Measurements from ENCODE around the gene BUB3.

Gene BUB3

GRCh38 chr10:123129618-123130271 lies 24.5 kb upstream of the BUB3 start:
- TF ChIP-seq TAF1 (IDR thresholded peaks at IDR 0.05; ENCODE audit: borderline replicate concordance, insufficient read depth, low read length) (no peak), FOXP2 (optimal IDR thresholded peaks at IDR 0.05; ENCODE audit: borderline replicate concordance, extremely low read depth, extremely low read length, insufficient read depth) (no peak), SIN3A (IDR thresholded peaks at IDR 0.05; ENCODE audit: borderline replicate concordance, insufficient read depth, low read length) (no peak), POLR2AphosphoS5 (IDR thresholded peaks at IDR 0.05; ENCODE audit: low read depth, low read length) (no peak)
- TF ChIP-seq, protein P1, sequence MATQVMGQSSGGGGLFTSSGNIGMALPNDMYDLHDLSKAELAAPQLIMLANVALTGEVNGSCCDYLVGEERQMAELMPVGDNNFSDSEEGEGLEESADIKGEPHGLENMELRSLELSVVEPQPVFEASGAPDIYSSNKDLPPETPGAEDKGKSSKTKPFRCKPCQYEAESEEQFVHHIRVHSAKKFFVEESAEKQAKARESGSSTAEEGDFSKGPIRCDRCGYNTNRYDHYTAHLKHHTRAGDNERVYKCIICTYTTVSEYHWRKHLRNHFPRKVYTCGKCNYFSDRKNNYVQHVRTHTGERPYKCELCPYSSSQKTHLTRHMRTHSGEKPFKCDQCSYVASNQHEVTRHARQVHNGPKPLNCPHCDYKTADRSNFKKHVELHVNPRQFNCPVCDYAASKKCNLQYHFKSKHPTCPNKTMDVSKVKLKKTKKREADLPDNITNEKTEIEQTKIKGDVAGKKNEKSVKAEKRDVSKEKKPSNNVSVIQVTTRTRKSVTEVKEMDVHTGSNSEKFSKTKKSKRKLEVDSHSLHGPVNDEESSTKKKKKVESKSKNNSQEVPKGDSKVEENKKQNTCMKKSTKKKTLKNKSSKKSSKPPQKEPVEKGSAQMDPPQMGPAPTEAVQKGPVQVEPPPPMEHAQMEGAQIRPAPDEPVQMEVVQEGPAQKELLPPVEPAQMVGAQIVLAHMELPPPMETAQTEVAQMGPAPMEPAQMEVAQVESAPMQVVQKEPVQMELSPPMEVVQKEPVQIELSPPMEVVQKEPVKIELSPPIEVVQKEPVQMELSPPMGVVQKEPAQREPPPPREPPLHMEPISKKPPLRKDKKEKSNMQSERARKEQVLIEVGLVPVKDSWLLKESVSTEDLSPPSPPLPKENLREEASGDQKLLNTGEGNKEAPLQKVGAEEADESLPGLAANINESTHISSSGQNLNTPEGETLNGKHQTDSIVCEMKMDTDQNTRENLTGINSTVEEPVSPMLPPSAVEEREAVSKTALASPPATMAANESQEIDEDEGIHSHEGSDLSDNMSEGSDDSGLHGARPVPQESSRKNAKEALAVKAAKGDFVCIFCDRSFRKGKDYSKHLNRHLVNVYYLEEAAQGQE (IDR thresholded peaks at IDR 0.05; ENCODE audit: insufficient read depth in 1 of 2, low read depth in 2 of 2, low read length in 2 of 2) = no peak

GRCh38 chr10:123132576-123133477 lies 21.4 kb upstream of the BUB3 start:
- TF ChIP-seq, protein P1 (IDR thresholded peaks at IDR 0.05; ENCODE audit: insufficient read depth in 1 of 2, low read depth in 2 of 2, low read length in 2 of 2) = no peak
- TF ChIP-seq TAF1 (IDR thresholded peaks at IDR 0.05; ENCODE audit: borderline replicate concordance, insufficient read depth, low read length) = no peak
- no peak for TF ChIP-seq SIN3A (IDR thresholded peaks at IDR 0.05; ENCODE audit: borderline replicate concordance, insufficient read depth, low read length)
- peak; percentile 56 for TF ChIP-seq FOXP2 (optimal IDR thresholded peaks at IDR 0.05; ENCODE audit: borderline replicate concordance, extremely low read depth, extremely low read length, insufficient read depth)

- TF ChIP-seq FOXP2 (optimal IDR thresholded peaks at IDR 0.05; ENCODE audit: borderline replicate concordance, extremely low read depth, extremely low read length, insufficient read depth) = no peak
- no peak for TF ChIP-seq POLR2AphosphoS5 (IDR thresholded peaks at IDR 0.05; ENCODE audit: low read depth, low read length)
- TF ChIP-seq, protein P1 (IDR thresholded peaks at IDR 0.05; ENCODE audit: insufficient read depth in 1 of 2, low read depth in 2 of 2, low read length in 2 of 2) = no peak
- TF ChIP-seq TAF1 (IDR thresholded peaks at IDR 0.05; ENCODE audit: borderline replicate concordance, insufficient read depth, low read length) = no peak
- TF ChIP-seq SIN3A (IDR thresholded peaks at IDR 0.05; ENCODE audit: borderline replicate concordance, insufficient read depth, low read length) = no peak
Observed at GRCh38 chr10:123133541-123134342, 20.5 kb upstream of the BUB3 start.

DNA sequence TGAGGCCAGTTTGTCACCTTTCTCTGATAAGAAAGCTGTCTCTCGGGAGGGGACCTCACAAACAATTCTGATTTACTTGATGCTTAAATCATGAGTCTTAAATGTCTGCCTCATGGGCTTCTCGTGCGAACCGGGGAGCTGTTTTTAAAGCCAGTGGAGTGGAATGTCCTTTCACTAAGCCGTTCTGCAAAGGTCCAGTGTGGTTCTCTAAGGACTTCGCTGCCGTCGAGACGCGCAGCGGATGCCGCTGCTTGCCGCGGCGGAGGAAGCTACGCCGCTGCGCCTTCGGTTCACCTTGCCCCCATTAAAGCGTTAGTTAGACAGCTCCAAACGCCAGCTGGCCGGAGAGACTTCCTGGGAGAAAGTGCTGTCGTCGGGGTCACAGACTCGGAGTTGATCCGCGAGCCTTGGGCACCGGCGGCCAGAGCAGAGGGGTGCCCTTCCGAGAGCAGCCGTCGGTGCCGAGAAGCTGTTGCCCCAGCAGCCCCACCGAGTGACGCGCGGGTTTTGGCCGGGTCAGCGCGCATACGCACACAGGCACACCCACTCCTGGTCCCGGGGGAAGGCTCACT lies 19.8 kb upstream of the BUB3 start:
- TF ChIP-seq, protein P1 (IDR thresholded peaks at IDR 0.05; ENCODE audit: insufficient read depth in 1 of 2, low read depth in 2 of 2, low read length in 2 of 2) = no peak
- TF ChIP-seq FOXP2 (optimal IDR thresholded peaks at IDR 0.05; ENCODE audit: borderline replicate concordance, extremely low read depth, extremely low read length, insufficient read depth) = no peak
- TF ChIP-seq POLR2AphosphoS5 (IDR thresholded peaks at IDR 0.05; ENCODE audit: low read depth, low read length) = no peak
- no peak for TF ChIP-seq SIN3A (IDR thresholded peaks at IDR 0.05; ENCODE audit: borderline replicate concordance, insufficient read depth, low read length)
- no peak for TF ChIP-seq TAF1 (IDR thresholded peaks at IDR 0.05; ENCODE audit: borderline replicate concordance, insufficient read depth, low read length)
